Lung (tissue), 12 donors: ENCODE measurements around the gene SEMA5A. TPM values are rescaled to one million over a fixed set of nuclear protein-coding genes. Genes with fewer than 3 reads are reported as not detected.

ENCODE experiments used
- ATAC-seq: fragments of 200-7000 bp; cut with Tn5 transposase; one replicate; pipeline ENCODE4 v1.9.1; 2020; ENCODE audit warnings: moderate number of reproducible peaks; ENCODE audit not compliant: insufficient read depth, low FRiP score
- DNase-seq, 3 donors: peaks; one replicate each; pipeline ENCODE4 v3.0.0-alpha.2; 2013 to 2017
- H3K27ac ChIP-seq, 2 donors: one replicate each; pipeline ENCODE4 v1.5.1; 2013; ENCODE audit warnings: mild to moderate bottlenecking in 2 of 2, moderate library complexity in 2 of 2, control low read depth in 1 of 2, inconsistent platforms in 1 of 2, low read depth in 1 of 2, low read length in 1 of 2
- H3K27me3 ChIP-seq, 3 donors: one replicate each; pipeline ENCODE4 v1.5.1; 2013; ENCODE audit warnings: low read length in 2 of 3; ENCODE audit not compliant: control insufficient read depth in 3 of 3, insufficient read depth in 3 of 3
- H3K36me3 ChIP-seq, 4 donors: one replicate each; pipeline ENCODE4 v1.5.1; 2013; ENCODE audit warnings: low read length in 4 of 4, mild to moderate bottlenecking in 1 of 4, moderate library complexity in 1 of 4; ENCODE audit not compliant: control insufficient read depth in 4 of 4, insufficient read depth in 4 of 4
- H3K4me1 ChIP-seq, 5 donors: one replicate each; pipeline ENCODE4 v1.5.1; 2013; ENCODE audit warnings: low read length in 5 of 5, mild to moderate bottlenecking in 2 of 5, moderate library complexity in 1 of 5; ENCODE audit not compliant: control insufficient read depth in 5 of 5, insufficient read depth in 5 of 5
- H3K4me3 ChIP-seq: one replicate; pipeline ENCODE4 v1.5.1; 2013; ENCODE audit warnings: mild to moderate bottlenecking, control low read depth, moderate library complexity
- H3K9ac ChIP-seq, 2 donors: one replicate each; pipeline ENCODE4 v1.5.1; 2013; ENCODE audit warnings: low read length in 2 of 2, control low read depth in 1 of 2; ENCODE audit not compliant: insufficient read depth in 1 of 2
- H3K9me3 ChIP-seq, 4 donors: one replicate each; pipeline ENCODE4 v1.5.1; 2013; ENCODE audit warnings: low read length in 3 of 4, mild to moderate bottlenecking in 1 of 4, moderate library complexity in 1 of 4; ENCODE audit not compliant: control insufficient read depth in 4 of 4, insufficient read depth in 3 of 4
- WGBS, 2 donors: extraction: QIAGEN DNeasy Blood & Tissue Kit; methylation state at CpG; one replicate each; pipeline ENCODE4 v1.1.7; 2013; 5-methylcytosine and 5-hydroxymethylcytosine counted together
- polyA plus RNA-seq, 2 donors: library from polyadenylated mRNA; stranded (reverse); fragments of 200-250 nt; gene quantifications; one replicate each; pipeline ENCODE4 v1.2.1, GENCODE V29; 2013
- total RNA-seq, 2 donors: library from RNA; depleted of rRNA in 1 of 2; stranded (reverse); fragments of >200 nt in 1 of 2; gene quantifications; one replicate each; pipeline ENCODE4 v1.2.1, GENCODE V29; 2014 to 2021
- TF ChIP-seq, protein P1 (sequence below): IDR thresholded peaks from 2 replicates; pipeline ENCODE4 v1.5.1; 2012; ENCODE audit warnings: mild to moderate bottlenecking; ENCODE audit errors: control extremely low read depth, extremely low read depth
- donor health status: control.
- donor health status: control.
- donor health status: Bipolar disorder and iron deficiency.
- donor health status: healthy.
- donor health status: DM: yes; HTN: yes; CAD: no.

Gene SEMA5A
- total and polyA plus RNA-seq, 4 donors, result 3.1 to 44.9 (median 13.7) TPM

DNA sequence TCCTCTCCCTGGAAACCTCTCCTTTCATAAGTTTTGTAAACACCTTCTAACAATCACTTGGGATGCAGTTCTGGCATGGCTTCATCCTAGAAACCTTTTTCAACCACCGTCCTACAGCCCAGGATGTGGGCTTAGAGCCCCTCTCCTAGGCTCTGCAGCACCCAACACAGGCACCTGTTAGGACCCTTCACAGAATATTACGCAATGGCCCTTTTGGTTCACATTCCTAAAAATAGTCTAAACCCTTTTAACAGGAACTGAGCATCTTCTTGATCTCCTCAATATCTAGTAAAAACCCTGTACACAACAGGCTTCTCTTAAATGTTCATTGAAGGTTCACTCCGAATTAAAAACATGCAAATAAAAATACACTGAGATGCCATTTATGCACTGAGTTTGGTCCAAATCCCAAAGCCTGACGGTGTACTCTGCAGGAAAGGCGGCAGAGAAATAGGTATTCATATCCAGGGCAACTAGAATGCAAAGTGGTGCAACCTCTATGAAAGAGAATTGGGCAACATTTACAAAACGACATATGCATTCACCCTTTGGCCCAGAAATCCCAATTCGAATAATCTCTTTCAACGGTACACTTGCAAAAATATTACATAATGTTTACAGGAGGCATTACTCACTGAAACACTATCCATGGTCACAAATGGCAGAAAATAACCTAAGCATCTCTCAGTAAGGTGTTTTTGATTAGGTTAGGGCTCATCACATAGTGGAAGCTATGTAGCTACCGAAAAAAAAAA, 169.3 kb downstream of the SEMA5A start:
- Histone ChIP-seq H3K27me3 (no peaks in the 10 kb centered on the region), H3K36me3 (peaks cover 0 to 5% (median 2%) of the 10 kb centered on the region in 4 donors), H3K9me3 (peaks cover 0 to 2% (median 0%) of the 10 kb centered on the region in 4 donors), H3K4me1 (peaks cover 0 to 6% (median 5%) of the 10 kb centered on the region in 5 donors), H3K27ac (no peak overlapping the region), H3K4me3 (no peak overlapping the region), H3K9ac (no peak overlapping the region)
- DNase-seq, result no peak
- no peak for ATAC-seq
- TF ChIP-seq, protein P1, sequence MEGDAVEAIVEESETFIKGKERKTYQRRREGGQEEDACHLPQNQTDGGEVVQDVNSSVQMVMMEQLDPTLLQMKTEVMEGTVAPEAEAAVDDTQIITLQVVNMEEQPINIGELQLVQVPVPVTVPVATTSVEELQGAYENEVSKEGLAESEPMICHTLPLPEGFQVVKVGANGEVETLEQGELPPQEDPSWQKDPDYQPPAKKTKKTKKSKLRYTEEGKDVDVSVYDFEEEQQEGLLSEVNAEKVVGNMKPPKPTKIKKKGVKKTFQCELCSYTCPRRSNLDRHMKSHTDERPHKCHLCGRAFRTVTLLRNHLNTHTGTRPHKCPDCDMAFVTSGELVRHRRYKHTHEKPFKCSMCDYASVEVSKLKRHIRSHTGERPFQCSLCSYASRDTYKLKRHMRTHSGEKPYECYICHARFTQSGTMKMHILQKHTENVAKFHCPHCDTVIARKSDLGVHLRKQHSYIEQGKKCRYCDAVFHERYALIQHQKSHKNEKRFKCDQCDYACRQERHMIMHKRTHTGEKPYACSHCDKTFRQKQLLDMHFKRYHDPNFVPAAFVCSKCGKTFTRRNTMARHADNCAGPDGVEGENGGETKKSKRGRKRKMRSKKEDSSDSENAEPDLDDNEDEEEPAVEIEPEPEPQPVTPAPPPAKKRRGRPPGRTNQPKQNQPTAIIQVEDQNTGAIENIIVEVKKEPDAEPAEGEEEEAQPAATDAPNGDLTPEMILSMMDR, result no peak
- WGBS, 2 donors, result 86 to 87% methylated on average over 9 of the region's 9 CpGs

DNA sequence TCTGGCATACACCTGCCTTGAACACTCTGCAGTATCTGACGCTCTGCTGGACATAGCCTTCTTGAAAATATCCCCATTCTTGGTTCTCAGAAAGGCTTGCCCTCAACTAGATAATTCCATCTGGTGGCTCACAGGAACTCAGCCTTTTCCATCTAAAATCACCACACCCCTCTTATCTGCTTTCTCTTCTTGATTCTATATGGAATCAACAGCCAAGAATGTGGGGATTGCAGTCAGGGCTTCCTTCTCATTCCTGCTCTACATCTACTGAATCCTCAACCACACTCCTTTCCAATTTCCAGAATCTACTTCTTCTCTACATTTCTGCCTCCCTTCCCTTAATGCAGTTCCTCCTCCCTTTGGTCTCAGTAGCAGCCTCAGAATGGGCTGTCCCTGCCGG, 170.1 kb downstream of the SEMA5A start:
- Histone ChIP-seq H3K36me3 (peaks cover 0 to 5% (median 2%) of the 10 kb centered on the region in 4 donors), H3K9ac (no peak overlapping the region), H3K4me3 (no peak overlapping the region), H3K9me3 (peaks cover 0 to 2% (median 0%) of the 10 kb centered on the region in 4 donors), H3K27ac (no peak overlapping the region), H3K27me3 (no peaks in the 10 kb centered on the region), H3K4me1 (peaks cover 0 to 6% (median 5%) of the 10 kb centered on the region in 5 donors)
- TF ChIP-seq, protein P1, result no peak
- ATAC-seq (no peak), DNase-seq (no peak)
- WGBS, 2 donors, result 81 to 94% methylated on average over 2 of the region's 2 CpGs

DNA sequence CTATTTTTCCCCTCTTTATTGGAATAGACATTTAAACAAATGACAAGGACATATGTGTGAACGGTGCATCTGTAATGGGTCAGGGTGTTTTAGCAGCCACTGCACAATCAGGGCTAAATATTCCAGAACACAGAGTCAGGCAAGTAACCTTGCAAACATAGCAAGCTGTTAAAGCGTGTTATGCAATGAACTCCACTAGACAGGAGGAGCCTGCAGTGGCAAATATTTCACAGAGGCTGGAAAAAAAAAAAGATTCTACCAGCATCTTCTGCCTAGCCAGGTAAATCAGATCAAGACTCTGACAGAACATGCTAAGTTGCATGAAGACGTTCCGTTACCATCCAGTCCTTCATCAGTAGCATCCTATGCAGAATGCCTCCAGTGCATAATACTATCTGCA, 171.8 kb downstream of the SEMA5A start:
- H3K4me1 ChIP-seq, result peaks cover 0 to 6% (median 5%) of the 10 kb centered on the region in 5 donors
- H3K4me3 ChIP-seq, result no peak overlapping the region
- H3K36me3 ChIP-seq, result peaks cover 0 to 5% (median 2%) of the 10 kb centered on the region in 4 donors
- TF ChIP-seq, protein P1, result no peak
- DNase-seq, result peak in 2 of 3 donors; percentile 14 to 25
- no peak for ATAC-seq
- no peaks in the 10 kb centered on the region for H3K27me3 ChIP-seq
- peaks cover 0 to 2% (median 0%) of the 10 kb centered on the region in 4 donors for H3K9me3 ChIP-seq
- H3K9ac ChIP-seq, result no peak overlapping the region
- WGBS, 2 donors, result 74 to 84% methylated on average over 4 of the region's 4 CpGs
- H3K27ac ChIP-seq, result no peak overlapping the region
